ENCODE data around the gene PLEKHA7.

DNA sequence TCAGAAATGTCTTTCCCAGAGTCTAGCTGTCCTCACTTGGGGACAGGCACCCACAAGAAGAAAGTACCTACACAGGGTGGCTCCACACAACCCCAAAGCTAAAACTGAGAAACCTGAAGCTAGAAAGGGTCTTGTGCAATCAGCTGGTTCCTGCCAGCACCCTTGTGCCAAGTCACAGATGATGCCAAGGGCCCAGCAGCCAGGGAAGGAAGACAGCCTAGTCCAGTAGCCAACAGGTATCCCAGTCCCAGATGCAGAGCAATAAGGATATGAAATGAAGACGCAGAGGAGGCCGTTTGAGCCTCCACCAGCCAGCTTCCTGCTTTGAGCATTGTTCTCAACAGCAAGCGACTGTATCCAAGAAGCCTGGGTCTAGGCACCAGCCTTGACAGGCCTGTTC is 6.1 kb downstream of the PLEKHA7 start:
- TF ChIP-seq POLR2AphosphoS5 (IDR thresholded peaks at IDR 0.05; ENCODE audit: low read depth, low read length) (no peak), SIN3A (IDR thresholded peaks at IDR 0.05; ENCODE audit: borderline replicate concordance, insufficient read depth, low read length) (no peak), TAF1 (IDR thresholded peaks at IDR 0.05; ENCODE audit: borderline replicate concordance, insufficient read depth, low read length) (no peak), FOXP2 (optimal IDR thresholded peaks at IDR 0.05; ENCODE audit: borderline replicate concordance, extremely low read depth, extremely low read length, insufficient read depth) (no peak)
- TF ChIP-seq, protein P1, sequence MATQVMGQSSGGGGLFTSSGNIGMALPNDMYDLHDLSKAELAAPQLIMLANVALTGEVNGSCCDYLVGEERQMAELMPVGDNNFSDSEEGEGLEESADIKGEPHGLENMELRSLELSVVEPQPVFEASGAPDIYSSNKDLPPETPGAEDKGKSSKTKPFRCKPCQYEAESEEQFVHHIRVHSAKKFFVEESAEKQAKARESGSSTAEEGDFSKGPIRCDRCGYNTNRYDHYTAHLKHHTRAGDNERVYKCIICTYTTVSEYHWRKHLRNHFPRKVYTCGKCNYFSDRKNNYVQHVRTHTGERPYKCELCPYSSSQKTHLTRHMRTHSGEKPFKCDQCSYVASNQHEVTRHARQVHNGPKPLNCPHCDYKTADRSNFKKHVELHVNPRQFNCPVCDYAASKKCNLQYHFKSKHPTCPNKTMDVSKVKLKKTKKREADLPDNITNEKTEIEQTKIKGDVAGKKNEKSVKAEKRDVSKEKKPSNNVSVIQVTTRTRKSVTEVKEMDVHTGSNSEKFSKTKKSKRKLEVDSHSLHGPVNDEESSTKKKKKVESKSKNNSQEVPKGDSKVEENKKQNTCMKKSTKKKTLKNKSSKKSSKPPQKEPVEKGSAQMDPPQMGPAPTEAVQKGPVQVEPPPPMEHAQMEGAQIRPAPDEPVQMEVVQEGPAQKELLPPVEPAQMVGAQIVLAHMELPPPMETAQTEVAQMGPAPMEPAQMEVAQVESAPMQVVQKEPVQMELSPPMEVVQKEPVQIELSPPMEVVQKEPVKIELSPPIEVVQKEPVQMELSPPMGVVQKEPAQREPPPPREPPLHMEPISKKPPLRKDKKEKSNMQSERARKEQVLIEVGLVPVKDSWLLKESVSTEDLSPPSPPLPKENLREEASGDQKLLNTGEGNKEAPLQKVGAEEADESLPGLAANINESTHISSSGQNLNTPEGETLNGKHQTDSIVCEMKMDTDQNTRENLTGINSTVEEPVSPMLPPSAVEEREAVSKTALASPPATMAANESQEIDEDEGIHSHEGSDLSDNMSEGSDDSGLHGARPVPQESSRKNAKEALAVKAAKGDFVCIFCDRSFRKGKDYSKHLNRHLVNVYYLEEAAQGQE (IDR thresholded peaks at IDR 0.05; ENCODE audit: insufficient read depth in 1 of 2, low read depth in 2 of 2, low read length in 2 of 2), result no peak

All from PFSK-1 (cell line).